Measurements from ENCODE around the gene IKZF1.

The IKZF1 gene

DNA sequence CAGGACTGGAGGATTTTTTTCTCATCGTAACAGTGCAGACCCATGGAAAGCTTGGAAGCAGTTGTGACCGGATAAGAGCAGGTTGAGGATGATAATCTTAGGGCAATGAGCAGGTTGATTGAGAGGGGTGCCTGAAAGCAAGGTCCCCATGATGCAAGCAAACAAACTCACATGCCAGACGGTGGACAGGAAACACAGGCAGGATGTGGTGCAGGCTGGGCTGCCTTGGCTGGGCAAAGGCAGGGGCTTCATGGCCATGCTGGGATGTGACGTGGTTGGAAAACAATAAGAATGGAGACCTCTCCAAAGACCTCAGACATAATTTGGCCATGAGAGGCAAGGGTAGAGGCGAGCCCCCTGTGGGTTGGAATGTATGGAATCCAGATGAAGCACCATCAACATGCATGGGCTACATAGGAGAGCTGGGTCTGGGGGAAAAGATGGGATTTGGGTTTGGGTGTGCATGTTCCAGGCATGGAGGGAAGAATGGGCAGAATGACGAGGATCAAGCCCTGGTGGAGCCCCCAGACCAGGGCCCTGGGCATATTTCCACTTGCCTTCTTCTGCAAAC, 58.3 kb downstream of the IKZF1 start:
- H3K27ac ChIP-seq (ENCODE audit: insufficient read depth in 1 of 2, low read depth in 1 of 2, low read length in 2 of 2, poor library complexity in 1 of 2, severe bottlenecking in 2 of 2): peak overlapping the region; percentile 70 to 74
- DNase-seq: peak; percentile 54 to 97 (median 95)
- CTCF ChIA-PET: interaction anchor here (1.0 to 10.2 kb wide), 17 partner anchors 9 to 213 kb away, joined by 3 to 117 read pairs (median 6); no protein-coding TSS in a partner anchor

DNA sequence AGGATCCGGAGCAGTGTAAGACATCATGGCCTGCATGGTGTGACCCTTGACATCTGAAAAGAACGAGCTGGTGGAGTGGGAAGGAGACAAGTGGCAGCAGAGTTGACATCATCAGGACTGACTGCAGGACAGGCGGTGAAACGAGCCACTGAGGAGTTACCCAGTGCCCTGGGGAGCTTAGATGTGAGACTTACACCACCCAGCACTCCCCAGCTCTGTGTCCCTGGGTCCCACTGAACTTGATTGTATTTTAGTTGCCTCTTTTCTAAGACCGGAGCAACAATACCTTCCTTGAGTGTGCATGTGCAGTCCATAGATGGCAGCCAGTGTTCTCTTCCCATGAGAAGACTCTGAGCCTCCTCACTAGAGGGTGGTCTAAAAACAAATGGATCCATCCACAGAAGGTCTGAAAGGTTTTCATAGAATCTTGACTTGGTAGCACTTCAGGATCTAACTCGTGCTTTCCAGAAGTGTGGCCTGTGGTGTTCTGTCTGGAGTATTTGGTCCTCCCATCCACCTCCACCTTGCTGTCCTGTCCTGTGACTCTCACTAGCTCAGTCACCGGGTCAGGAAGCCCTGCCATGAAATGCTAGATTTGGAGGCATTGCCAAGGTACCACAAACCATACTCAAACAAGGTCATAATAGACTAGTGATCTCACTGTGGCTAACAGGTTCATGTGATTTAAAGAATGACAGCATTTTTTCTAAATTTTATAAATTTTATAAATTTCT, 59.0 kb downstream of the IKZF1 start:
- H3K9me3 ChIP-seq (ENCODE audit: control extremely low read depth in 1 of 5, control insufficient read depth in 4 of 5, insufficient read depth in 2 of 5, low read depth in 1 of 5, low read length in 4 of 5): no peaks in the 10 kb centered on the region
- H3K4me1 ChIP-seq (ENCODE audit: control extremely low read depth in 1 of 4, control insufficient read depth in 4 of 4, insufficient read depth in 4 of 4, low read length in 3 of 4): peaks cover 15 to 69% (median 53%) of the 10 kb centered on the region in 4 experiments
- ChIA-PET CTCF (interaction anchor here (1.1 to 10.2 kb wide), 17 partner anchors 10 to 220 kb away, joined by 3 to 117 read pairs (median 5); no protein-coding TSS in a partner anchor), POLR2A (interaction anchor here (1.4 kb wide), 1 partner anchor 21 kb away, joined by 6 read pairs; no protein-coding TSS in a partner anchor)
- no peaks in the 10 kb centered on the region for H3K27me3 ChIP-seq (replicated peaks in 2 of 5; ENCODE audit: control insufficient read depth in 4 of 5, insufficient read depth in 5 of 5, low read length in 4 of 5)
- peak overlapping the region in 3 of 7 experiments; percentile 6 to 24 (median 20) for H3K4me3 ChIP-seq (ENCODE audit: control insufficient read depth in 1 of 7, extremely low read depth in 1 of 7, insufficient read depth in 4 of 7, low read depth in 2 of 7, low read length in 6 of 7)
- DNase-seq: no peak
- peak overlapping the region; percentile 70 to 74 for H3K27ac ChIP-seq (ENCODE audit: insufficient read depth in 1 of 2, low read depth in 1 of 2, low read length in 2 of 2, poor library complexity in 1 of 2, severe bottlenecking in 2 of 2)
- WGBS (ENCODE audit: insufficient coverage): 100% methylated on average over 6 of the region's 7 CpGs
- H3K36me3 ChIP-seq (ENCODE audit: control insufficient read depth in 4 of 4, insufficient read depth in 4 of 4, low read length in 3 of 4): peaks cover 11 to 77% (median 42%) of the 10 kb centered on the region in 4 experiments

More for the DNA sequence above, 58.3 kb downstream of the IKZF1 start:
- Histone ChIP-seq H3K27me3 (replicated peaks in 2 of 5; ENCODE audit: control insufficient read depth in 4 of 5, insufficient read depth in 5 of 5, low read length in 4 of 5) (no peaks in the 10 kb centered on the region), H3K36me3 (ENCODE audit: control insufficient read depth in 4 of 4, insufficient read depth in 4 of 4, low read length in 3 of 4) (peaks cover 9 to 72% (median 39%) of the 10 kb centered on the region in 4 experiments), H3K4me1 (ENCODE audit: control extremely low read depth in 1 of 4, control insufficient read depth in 4 of 4, insufficient read depth in 4 of 4, low read length in 3 of 4) (peaks cover 16 to 76% (median 60%) of the 10 kb centered on the region in 4 experiments), H3K9me3 (ENCODE audit: control extremely low read depth in 1 of 5, control insufficient read depth in 4 of 5, insufficient read depth in 2 of 5, low read depth in 1 of 5, low read length in 4 of 5) (no peaks in the 10 kb centered on the region), H3K4me3 (ENCODE audit: control insufficient read depth in 1 of 7, extremely low read depth in 1 of 7, insufficient read depth in 4 of 7, low read depth in 2 of 7, low read length in 6 of 7) (peak overlapping the region in 3 of 7 experiments; percentile 6 to 24 (median 20))
- POLR2A ChIA-PET: interaction anchor here (0.5 to 1.5 kb wide), 5 partner anchors 21 to 58 kb away, joined by 3 to 6 read pairs (median 3); partner anchors contain the start of gene IKZF1
- 33% methylated on average over 6 of the region's 6 CpGs for WGBS (ENCODE audit: insufficient coverage)

DNA sequence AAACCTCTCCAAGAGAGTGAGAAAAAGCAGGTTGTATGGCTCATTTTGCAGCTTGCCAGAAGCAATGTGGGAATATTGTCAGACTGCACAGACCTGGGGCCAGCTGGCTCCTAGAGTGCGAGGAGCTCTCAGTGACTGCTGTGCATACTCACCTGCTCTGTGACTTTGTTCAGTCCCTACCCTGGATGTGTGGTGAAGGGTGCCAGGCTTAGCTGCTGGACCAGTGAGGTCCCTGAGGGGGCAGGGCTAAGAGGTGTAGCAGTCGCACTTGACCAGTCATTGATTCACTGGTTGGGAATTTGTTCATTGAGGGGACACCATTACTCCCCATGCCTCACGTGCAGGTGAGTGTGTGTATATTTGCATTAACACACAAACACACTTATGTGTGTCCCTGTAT, 60.1 kb downstream of the IKZF1 start:
- Histone ChIP-seq H3K9me3 (ENCODE audit: control extremely low read depth in 1 of 5, control insufficient read depth in 4 of 5, insufficient read depth in 2 of 5, low read depth in 1 of 5, low read length in 4 of 5) (peaks cover 0 to 4% (median 0%) of the 10 kb centered on the region in 5 experiments), H3K4me3 (ENCODE audit: control insufficient read depth in 1 of 7, extremely low read depth in 1 of 7, insufficient read depth in 4 of 7, low read depth in 2 of 7, low read length in 6 of 7) (no peak overlapping the region), H3K27me3 (replicated peaks in 2 of 5; ENCODE audit: control insufficient read depth in 4 of 5, insufficient read depth in 5 of 5, low read length in 4 of 5) (no peaks in the 10 kb centered on the region), H3K36me3 (ENCODE audit: control insufficient read depth in 4 of 4, insufficient read depth in 4 of 4, low read length in 3 of 4) (peaks cover 11 to 82% (median 46%) of the 10 kb centered on the region in 4 experiments), H3K27ac (ENCODE audit: insufficient read depth in 1 of 2, low read depth in 1 of 2, low read length in 2 of 2, poor library complexity in 1 of 2, severe bottlenecking in 2 of 2) (peak overlapping the region in 1 of 2 experiments; percentile 18), H3K4me1 (ENCODE audit: control extremely low read depth in 1 of 4, control insufficient read depth in 4 of 4, insufficient read depth in 4 of 4, low read length in 3 of 4) (peaks cover 6 to 58% (median 42%) of the 10 kb centered on the region in 4 experiments)
- CTCF ChIA-PET: interaction anchor here (0.9 to 10.2 kb wide), 17 partner anchors 8 to 273 kb away, joined by 3 to 117 read pairs (median 4); partner anchors contain the start of gene IKZF1
- 100% methylated on average over 1 of the region's 3 CpGs for WGBS (ENCODE audit: insufficient coverage)
- POLR2A ChIA-PET: interaction anchor here (1.1 kb wide), 1 partner anchor 29 kb away, joined by 4 read pairs; no protein-coding TSS in a partner anchor
- DNase-seq: no peak

DNA sequence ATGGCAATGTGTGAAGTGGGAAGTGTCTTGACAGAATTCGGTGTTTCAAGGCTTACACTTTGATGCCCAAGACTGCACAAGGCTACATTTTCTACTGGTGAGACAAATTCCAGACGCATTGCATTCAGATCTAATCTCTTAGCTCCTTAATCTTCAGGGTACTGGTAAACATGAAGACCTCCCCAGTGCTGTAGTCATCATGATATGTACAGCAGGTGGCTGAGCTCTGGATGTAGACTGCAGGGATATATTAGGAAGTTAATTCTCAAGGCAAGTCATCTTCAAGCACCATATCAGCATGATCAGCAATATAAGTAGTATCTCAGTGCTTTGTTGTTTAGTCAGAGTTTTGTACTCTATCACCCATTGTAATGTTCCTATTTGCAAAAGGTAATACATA, 61.8 kb downstream of the IKZF1 start:
- Histone ChIP-seq H3K27me3 (replicated peaks in 2 of 5; ENCODE audit: control insufficient read depth in 4 of 5, insufficient read depth in 5 of 5, low read length in 4 of 5) (no peaks in the 10 kb centered on the region), H3K27ac (ENCODE audit: insufficient read depth in 1 of 2, low read depth in 1 of 2, low read length in 2 of 2, poor library complexity in 1 of 2, severe bottlenecking in 2 of 2) (no peak overlapping the region), H3K4me1 (ENCODE audit: control extremely low read depth in 1 of 4, control insufficient read depth in 4 of 4, insufficient read depth in 4 of 4, low read length in 3 of 4) (peaks cover 6 to 42% (median 28%) of the 10 kb centered on the region in 4 experiments), H3K36me3 (ENCODE audit: control insufficient read depth in 4 of 4, insufficient read depth in 4 of 4, low read length in 3 of 4) (peaks cover 17 to 83% (median 52%) of the 10 kb centered on the region in 4 experiments), H3K9me3 (ENCODE audit: control extremely low read depth in 1 of 5, control insufficient read depth in 4 of 5, insufficient read depth in 2 of 5, low read depth in 1 of 5, low read length in 4 of 5) (peaks cover 0 to 4% (median 0%) of the 10 kb centered on the region in 5 experiments), H3K4me3 (ENCODE audit: control insufficient read depth in 1 of 7, extremely low read depth in 1 of 7, insufficient read depth in 4 of 7, low read depth in 2 of 7, low read length in 6 of 7) (no peak overlapping the region)
- ChIA-PET POLR2A (no interaction called here), CTCF (interaction anchor here (0.7 to 12.2 kb wide), 23 partner anchors 11 to 314 kb away, joined by 3 to 172 read pairs (median 6); partner anchors contain the start of genes IKZF1 and ZPBP)
- 100% methylated on average over 2 of the region's 2 CpGs for WGBS (ENCODE audit: insufficient coverage)
- no peak for DNase-seq

DNA sequence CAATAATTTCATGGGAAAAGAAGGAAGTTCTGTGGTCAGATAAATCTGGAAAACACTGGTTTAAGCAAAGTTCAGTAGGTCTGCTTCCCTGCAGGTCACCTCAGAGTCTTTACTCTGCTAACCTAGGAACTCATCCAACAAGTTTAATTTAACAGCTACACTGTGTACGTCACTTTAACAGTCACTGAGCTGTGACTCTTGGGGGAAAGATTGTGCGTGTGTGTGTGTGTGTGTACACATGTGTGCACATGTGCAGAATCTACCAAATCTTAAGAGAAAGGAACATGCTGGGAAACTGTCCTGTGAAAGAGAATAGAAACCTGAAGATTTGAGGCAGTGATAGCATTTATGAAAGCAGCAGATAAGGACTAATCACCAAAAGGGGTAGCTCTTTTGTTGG, 62.6 kb downstream of the IKZF1 start:
- Histone ChIP-seq H3K27me3 (replicated peaks in 2 of 5; ENCODE audit: control insufficient read depth in 4 of 5, insufficient read depth in 5 of 5, low read length in 4 of 5) (no peaks in the 10 kb centered on the region), H3K36me3 (ENCODE audit: control insufficient read depth in 4 of 4, insufficient read depth in 4 of 4, low read length in 3 of 4) (peaks cover 17 to 86% (median 55%) of the 10 kb centered on the region in 4 experiments), H3K9me3 (ENCODE audit: control extremely low read depth in 1 of 5, control insufficient read depth in 4 of 5, insufficient read depth in 2 of 5, low read depth in 1 of 5, low read length in 4 of 5) (peaks cover 0 to 4% (median 0%) of the 10 kb centered on the region in 5 experiments), H3K4me1 (ENCODE audit: control extremely low read depth in 1 of 4, control insufficient read depth in 4 of 4, insufficient read depth in 4 of 4, low read length in 3 of 4) (peaks cover 4 to 37% (median 25%) of the 10 kb centered on the region in 4 experiments), H3K27ac (ENCODE audit: insufficient read depth in 1 of 2, low read depth in 1 of 2, low read length in 2 of 2, poor library complexity in 1 of 2, severe bottlenecking in 2 of 2) (no peak overlapping the region), H3K4me3 (ENCODE audit: control insufficient read depth in 1 of 7, extremely low read depth in 1 of 7, insufficient read depth in 4 of 7, low read depth in 2 of 7, low read length in 6 of 7) (no peak overlapping the region)
- ChIA-PET CTCF (interaction anchor here (0.8 to 12.2 kb wide), 25 partner anchors 8 to 273 kb away, joined by 3 to 172 read pairs (median 7); partner anchors contain the start of genes IKZF1 and ZPBP), POLR2A (interaction anchor here (0.9 kb wide), 1 partner anchor 29 kb away, joined by 4 read pairs; no protein-coding TSS in a partner anchor)
- DNase-seq: peak in 1 of 3 donors; percentile 42
- 80% methylated on average over 1 of the region's 2 CpGs for WGBS (ENCODE audit: insufficient coverage)

DNA sequence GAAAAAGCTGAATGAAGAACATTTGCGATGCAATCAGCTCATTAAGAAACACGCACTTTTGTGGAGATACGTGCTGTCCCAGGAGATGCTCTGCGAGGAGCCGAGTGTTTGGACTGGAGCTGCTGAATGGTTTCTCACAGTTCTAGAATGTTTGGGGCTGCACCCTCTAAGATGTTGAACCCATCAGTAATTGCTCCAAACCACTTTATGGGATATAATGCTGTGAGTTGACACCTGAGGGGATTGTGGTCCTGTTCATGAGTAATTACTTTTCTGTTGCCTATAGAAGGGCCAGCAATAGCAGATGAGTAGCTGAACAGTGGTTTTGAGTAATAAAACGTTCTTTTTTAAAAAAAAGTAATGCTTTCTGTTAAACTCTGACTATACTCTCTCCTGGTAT, 63.1 kb downstream of the IKZF1 start:
- Histone ChIP-seq H3K9me3 (ENCODE audit: control extremely low read depth in 1 of 5, control insufficient read depth in 4 of 5, insufficient read depth in 2 of 5, low read depth in 1 of 5, low read length in 4 of 5) (peaks cover 0 to 4% (median 0%) of the 10 kb centered on the region in 5 experiments), H3K4me1 (ENCODE audit: control extremely low read depth in 1 of 4, control insufficient read depth in 4 of 4, insufficient read depth in 4 of 4, low read length in 3 of 4) (peaks cover 7 to 37% (median 23%) of the 10 kb centered on the region in 4 experiments), H3K36me3 (ENCODE audit: control insufficient read depth in 4 of 4, insufficient read depth in 4 of 4, low read length in 3 of 4) (peaks cover 18 to 89% (median 55%) of the 10 kb centered on the region in 4 experiments), H3K27ac (ENCODE audit: insufficient read depth in 1 of 2, low read depth in 1 of 2, low read length in 2 of 2, poor library complexity in 1 of 2, severe bottlenecking in 2 of 2) (no peak overlapping the region), H3K27me3 (replicated peaks in 2 of 5; ENCODE audit: control insufficient read depth in 4 of 5, insufficient read depth in 5 of 5, low read length in 4 of 5) (no peaks in the 10 kb centered on the region), H3K4me3 (ENCODE audit: control insufficient read depth in 1 of 7, extremely low read depth in 1 of 7, insufficient read depth in 4 of 7, low read depth in 2 of 7, low read length in 6 of 7) (no peak overlapping the region)
- WGBS (ENCODE audit: insufficient coverage): 98% methylated on average over 5 of the region's 6 CpGs
- no peak for DNase-seq
- ChIA-PET CTCF (interaction anchor here (0.7 to 12.2 kb wide), 23 partner anchors 8 to 274 kb away, joined by 3 to 172 read pairs (median 9); partner anchors contain the start of genes IKZF1 and ZPBP), POLR2A (interaction anchor here (0.9 kb wide), 1 partner anchor 29 kb away, joined by 4 read pairs; no protein-coding TSS in a partner anchor)
